Endothelial cell of umbilical vein (primary cell): Measurements from ENCODE around the gene HSPA14. TPM values are rescaled to one million over a fixed set of nuclear protein-coding genes. Genes with fewer than 3 reads are reported as not detected.

ENCODE experiments used
- BruUV-seq: library from RNA; stranded (reverse); fragments of 400-500 nt; replicated peaks from 2 replicates; lab custom pipeline; 2021; lab: Mats Ljungman, UMichigan
- CTCF ChIA-PET: fragments of 300-600, 350-600 bp; sonication (Branson Sonifier 250); formaldehyde crosslinking; loops from one replicate; lab custom pipeline; 2021; ENCODE audit warnings: antibody characterized with exemption, inconsistent platforms; lab: Charles Lee
- POLR2A ChIA-PET: fragments of 300-600, 350-600 bp; sonication (Branson Sonifier 250); formaldehyde crosslinking; loops from one replicate; lab custom pipeline; 2021; ENCODE audit warnings: antibody characterized with exemption, inconsistent platforms; lab: Charles Lee
- DNase-seq: peaks from one replicate; pipeline ENCODE4 v3.0.0-alpha.2; 2011; ENCODE audit warnings: low read depth, low spot score
- FAIRE-seq: peaks from 2 replicates; lab custom pipeline; 2011; peaks lifted over from hg19 to GRCh38; lab: Jason Lieb, UNC
- H2AFZ ChIP-seq: 2 replicates; pipeline ENCODE4 v1.6.0; 2012; ENCODE audit warnings: low read depth, low read length, control low read depth, inconsistent platforms
- H3K27ac ChIP-seq: 2 replicates; pipeline ENCODE4 v1.5.1; 2011; ENCODE audit warnings: low read depth, mild to moderate bottlenecking, control low read depth, low read length, moderate library complexity; ENCODE audit not compliant: insufficient read depth
- H3K27me3 ChIP-seq, 2 experiments: 2 replicates each; pipeline versions ENCODE4 v1.6.0 to v1.6.1; 2011; ENCODE audit warnings: low read length in 2 of 2, mixed read lengths in 1 of 2; ENCODE audit not compliant: control insufficient read depth in 2 of 2, insufficient read depth in 2 of 2
- H3K36me3 ChIP-seq, 2 experiments: 2 replicates in 1 of 2; 3 replicates in 1 of 2; pipeline ENCODE4 v1.5.1; 2011; ENCODE audit warnings: low read length in 2 of 2, mild to moderate bottlenecking in 1 of 2, moderate library complexity in 1 of 2; ENCODE audit not compliant: control insufficient read depth in 2 of 2, insufficient read depth in 2 of 2; ENCODE audit errors: extremely low read depth in 1 of 2
- H3K4me1 ChIP-seq: 3 replicates; pipeline ENCODE4 v1.5.1; 2011; ENCODE audit warnings: mild to moderate bottlenecking, low read length; ENCODE audit not compliant: control insufficient read depth, insufficient read depth; ENCODE audit errors: extremely low read depth
- H3K4me2 ChIP-seq: 2 replicates; pipeline ENCODE4 v1.6.1; 2011; ENCODE audit warnings: low read length, control low read depth, mixed read lengths; ENCODE audit not compliant: insufficient read depth
- H3K4me3 ChIP-seq, 3 experiments: fragments of 200-600 bp in 1 of 3; sonication (generic), shearing (Covaris generic) in 1 of 3; replicated peaks in 1 of 3; 2 replicates each; pipeline ENCODE4 v1.5.1; 2011 to 2016; ENCODE audit warnings: control low read depth in 3 of 3, low read length in 3 of 3, mild to moderate bottlenecking in 2 of 3, inconsistent platforms in 1 of 3, low read depth in 1 of 3, moderate library complexity in 1 of 3; ENCODE audit not compliant: insufficient read depth in 1 of 3
- H3K79me2 ChIP-seq: 2 replicates; pipeline ENCODE4 v1.6.0; 2012; ENCODE audit warnings: low read length, inconsistent platforms; ENCODE audit not compliant: control insufficient read depth, insufficient read depth
- H3K9ac ChIP-seq: replicated peaks from 2 replicates; pipeline ENCODE3; 2011; ENCODE audit warnings: low read length, control low read depth; ENCODE audit not compliant: insufficient read depth; ENCODE audit errors: extremely low read depth
- H3K9me1 ChIP-seq: replicated peaks from 3 replicates; pipeline ENCODE4 v1.6.0; 2011; ENCODE audit warnings: mild to moderate bottlenecking, low read length; ENCODE audit not compliant: control insufficient read depth, insufficient read depth; ENCODE audit errors: extremely low read depth
- H3K9me3 ChIP-seq: replicated peaks from 2 replicates; pipeline ENCODE4 v1.5.1; 2012; ENCODE audit warnings: low read length, inconsistent platforms; ENCODE audit not compliant: control insufficient read depth, insufficient read depth
- H4K20me1 ChIP-seq: replicated peaks from 2 replicates; pipeline ENCODE3; 2011; ENCODE audit warnings: mild to moderate bottlenecking, low read length; ENCODE audit not compliant: control insufficient read depth, insufficient read depth; ENCODE audit errors: extremely low read depth
- CTCF ChIP-seq, 2 donors: IDR thresholded peaks; 1 replicate in 1 of 2; 2 replicates in 1 of 2; pipeline ENCODE4 v1.5.1; 2011; ENCODE audit warnings: low read length in 2 of 2, mild to moderate bottlenecking in 2 of 2, moderate library complexity in 2 of 2, control low read depth in 1 of 2, inconsistent platforms in 1 of 2, low read depth in 1 of 2; ENCODE audit not compliant: insufficient read depth in 1 of 2; ENCODE audit errors: extremely low read depth in 1 of 2
- EZH2 ChIP-seq: IDR thresholded peaks from 2 replicates; pipeline ENCODE4 v1.6.1; 2012; ENCODE audit warnings: borderline replicate concordance, low read depth, mild to moderate bottlenecking, moderate library complexity, low read length, inconsistent platforms; ENCODE audit not compliant: severe bottlenecking
- FOS ChIP-seq: IDR thresholded peaks from 2 replicates; pipeline ENCODE4 v1.6.1; 2011; ENCODE audit warnings: mild to moderate bottlenecking, low read length, moderate library complexity, borderline replicate concordance; ENCODE audit not compliant: insufficient read depth
- GATA2 ChIP-seq: IDR thresholded peaks from 2 replicates; pipeline ENCODE4 v1.7.0; 2011; ENCODE audit warnings: low read depth, mild to moderate bottlenecking, moderate library complexity, mixed read lengths, low read length; ENCODE audit not compliant: insufficient read length, insufficient read depth
- JUN ChIP-seq: IDR thresholded peaks from 2 replicates; pipeline ENCODE4 v1.6.1; 2011; ENCODE audit warnings: borderline replicate concordance, low read depth; ENCODE audit not compliant: insufficient read length, insufficient read depth
- MAX ChIP-seq: IDR thresholded peaks from 2 replicates; pipeline ENCODE4 v1.6.1; 2011; ENCODE audit not compliant: insufficient read depth, insufficient read length
- MYC ChIP-seq: IDR thresholded peaks from one replicate; pipeline ENCODE4 v1.6.1; 2011; ENCODE audit warnings: mild to moderate bottlenecking, low read depth, low read length
- POLR2A ChIP-seq: IDR thresholded peaks from 2 replicates; pipeline ENCODE4 v1.6.1; 2012; ENCODE audit warnings: low read depth, mild to moderate bottlenecking, control low read depth, low read length
- POLR2AphosphoS5 ChIP-seq: IDR thresholded peaks from 2 replicates; pipeline ENCODE4 v1.6.1; 2012; ENCODE audit warnings: low read depth, mild to moderate bottlenecking, control low read depth, low read length, moderate library complexity; ENCODE audit not compliant: insufficient read depth
- dilution Hi-C: fragments of 300-500 bp; cut with MboI; formaldehyde crosslinking; loops from one replicate; pipeline ENCODE4 v1.15.0; 2019; ENCODE audit warnings: low sequenced_read_pairs; ENCODE audit not compliant: extremely low pct_ligation_motif_present
- intact Hi-C: fragments of 100-400 bp; cut with micrococcal nuclease; formaldehyde crosslinking; loops from one replicate; pipeline ENCODE4 v1.10.0; 2022
- polyA plus RNA-seq, 4 experiments: library from polyadenylated mRNA; depleted of rRNA in 3 of 4; stranded (reverse) in 3 of 4; unstranded in 1 of 4; fragments of >200 nt; gene quantifications; 2 replicates each; pipeline versions ENCODE4 v1.2.1 to v1.2.3, GENCODE V29; 2011 to 2012; ENCODE audit warnings: missing spikeins in 1 of 4
- total RNA-seq: library from RNA; stranded (reverse); gene quantifications from 2 replicates; pipeline ENCODE4 v1.2.3, GENCODE V29; 2021

Gene HSPA14
- total and polyA plus RNA-seq, 2 donors (not counting 3 experiments of a cell fraction or from before 2014, with no cell fraction given), result 7.6 to 15.7 TPM

GRCh38 chr10:14909101-14909500, 71.0 kb downstream of the HSPA14 start:
- no peaks in the 10 kb centered on the region for H3K9me1 ChIP-seq
- no TSS peak for BruUV-seq
- H3K4me2 ChIP-seq, result no peak overlapping the region
- DNase-seq, result no peak
- dilution Hi-C loops (no loop called here), intact Hi-C loops (no loop called here)
- no peaks in the 10 kb centered on the region for H3K79me2 ChIP-seq
- H3K4me1 ChIP-seq, result no peaks in the 10 kb centered on the region
- FAIRE-seq, result no peak
- H3K9me3 ChIP-seq, result no peaks in the 10 kb centered on the region
- no peak overlapping the region for H3K9ac ChIP-seq
- no peaks in the 10 kb centered on the region for H3K27me3 ChIP-seq
- ChIA-PET POLR2A (no interaction called here), CTCF (no interaction called here)
- no peaks in the 10 kb centered on the region for H4K20me1 ChIP-seq
- no peak overlapping the region for H2AFZ ChIP-seq
- no peak overlapping the region for H3K27ac ChIP-seq
- H3K36me3 ChIP-seq, result peaks cover 3 to 28% of the 10 kb centered on the region in 2 experiments
- TF ChIP-seq MYC (no peak), FOS (no peak), POLR2A (no peak), EZH2 (no peak), CTCF (IDR thresholded peaks at IDR 0.05; ENCODE audit: extremely low read depth in 1 of 2, insufficient read depth in 1 of 2, low read depth in 1 of 2, low read length in 2 of 2) (no peak), POLR2AphosphoS5 (no peak), JUN (no peak), GATA2 (no peak), MAX (no peak)
- H3K4me3 ChIP-seq, result no peak overlapping the region
